ENCODE measurements around the gene PDCD4. TPM values are rescaled to one million over a fixed set of nuclear protein-coding genes. Genes with fewer than 3 reads are reported as not detected.

Gene PDCD4
- total and polyA plus RNA-seq, 4 donors = 14.7 to 94.4 (median 25.1) TPM

DNA sequence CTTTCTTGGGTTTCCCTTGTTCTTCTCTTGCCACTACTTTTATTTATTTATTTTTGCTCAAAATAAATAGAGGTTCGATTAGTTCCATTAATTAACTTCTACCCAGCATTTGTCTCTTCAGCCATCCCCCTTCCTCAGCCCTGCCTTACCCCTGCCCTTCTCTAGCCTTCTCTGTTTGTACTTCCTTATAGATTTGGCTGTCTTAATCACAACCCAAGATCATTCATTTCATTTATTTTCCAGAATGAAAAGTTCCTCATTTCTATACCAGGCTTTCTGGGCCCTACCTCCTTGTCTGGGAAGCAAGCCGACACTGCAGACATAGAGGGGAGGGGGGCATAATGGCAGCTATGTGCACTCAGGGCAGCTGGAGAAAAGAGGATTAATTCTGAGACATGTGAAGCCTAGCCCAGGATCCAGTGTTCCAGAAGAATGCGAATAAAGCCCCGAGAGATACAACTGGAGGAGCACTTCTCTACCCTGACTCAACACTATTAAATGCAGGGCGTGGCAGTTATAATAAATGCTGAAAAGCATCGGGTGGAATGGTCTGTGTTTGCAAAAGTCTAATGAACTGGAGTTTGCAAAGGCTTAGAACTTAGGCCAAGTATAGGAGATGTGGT, 6.4 kb upstream of the PDCD4 start (continued):
- no peak for TF ChIP-seq CTCF (IDR thresholded peaks at IDR 0.05; ENCODE audit: low read depth, low read length, missing input control)

- Histone ChIP-seq H3K4me1 (ENCODE audit: control insufficient read depth in 4 of 4, insufficient read depth in 4 of 4, low read length in 3 of 4) (peaks cover 0 to 14% (median 4%) of the 10 kb centered on the region in 4 donors), H3K36me3 (ENCODE audit: control insufficient read depth in 4 of 4, insufficient read depth in 3 of 4, low read depth in 1 of 4, low read length in 3 of 4) (no peaks in the 10 kb centered on the region), H3K4me3 (ENCODE audit: low read depth in 1 of 3, low read length in 3 of 3) (no peak overlapping the region), H3K9me3 (ENCODE audit: control insufficient read depth in 4 of 4, low read length in 3 of 4) (no peaks in the 10 kb centered on the region), H3K9ac (ENCODE audit: low read depth in 1 of 2, low read length in 2 of 2) (no peak overlapping the region), H3K27me3 (ENCODE audit: control insufficient read depth in 4 of 4, insufficient read depth in 4 of 4, low read length in 3 of 4) (no peaks in the 10 kb centered on the region), H3K27ac (ENCODE audit: low read depth in 1 of 2, low read length in 2 of 2) (peak overlapping the region in 1 of 2 donors; percentile 75)
- TF ChIP-seq FOXA1 (IDR thresholded peaks at IDR 0.05) (no peak), FOXA2 (IDR thresholded peaks at IDR 0.05) (no peak), RXRA (IDR thresholded peaks at IDR 0.05) (no peak), NR2F2 (IDR thresholded peaks at IDR 0.05) (no peak), CTCF (IDR thresholded peaks at IDR 0.05; ENCODE audit: low read depth, low read length, missing input control) (no peak), EGR1 (IDR thresholded peaks at IDR 0.05; ENCODE audit: low read depth in 2 of 2) (no peak), JUND (IDR thresholded peaks at IDR 0.05) (no peak), HNF4A (conservative IDR thresholded peaks at IDR 0.05) (no peak), GABPA (IDR thresholded peaks at IDR 0.05 in 1 of 2, conservative IDR thresholded peaks at IDR 0.05 in 1 of 2) (no peak), TAF1 (conservative IDR thresholded peaks at IDR 0.05) (no peak), ZBTB33 (IDR thresholded peaks at IDR 0.05) (no peak), RAD21 (IDR thresholded peaks at IDR 0.05) (no peak), HNF4G (IDR thresholded peaks at IDR 0.05) (no peak), SP1 (IDR thresholded peaks at IDR 0.05) (no peak), REST (IDR thresholded peaks at IDR 0.05) (no peak), YY1 (IDR thresholded peaks at IDR 0.05) (no peak)
- TF ChIP-seq, protein P1, sequence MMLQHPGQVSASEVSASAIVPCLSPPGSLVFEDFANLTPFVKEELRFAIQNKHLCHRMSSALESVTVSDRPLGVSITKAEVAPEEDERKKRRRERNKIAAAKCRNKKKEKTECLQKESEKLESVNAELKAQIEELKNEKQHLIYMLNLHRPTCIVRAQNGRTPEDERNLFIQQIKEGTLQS (IDR thresholded peaks at IDR 0.05) = no peak
- TF ChIP-seq, protein P2, sequence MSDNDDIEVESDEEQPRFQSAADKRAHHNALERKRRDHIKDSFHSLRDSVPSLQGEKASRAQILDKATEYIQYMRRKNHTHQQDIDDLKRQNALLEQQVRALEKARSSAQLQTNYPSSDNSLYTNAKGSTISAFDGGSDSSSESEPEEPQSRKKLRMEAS (IDR thresholded peaks at IDR 0.05) = no peak
- WGBS = 78% methylated on average over 4 of the region's 4 CpGs
- no peak for DNase-seq (ENCODE audit: low spot score)
Observed at GRCh38 chr10:110865809-110866482, 5.8 kb upstream of the PDCD4 start.

All from liver (tissue), 9 donors.